GM04503 (cell line): ENCODE results near the gene TNFRSF12A.

Experiments
- DNase-seq: peaks from one replicate; pipeline ENCODE4 v3.0.0-alpha.2; 2012; ENCODE audit warnings: low read depth

Gene TNFRSF12A

DNA sequence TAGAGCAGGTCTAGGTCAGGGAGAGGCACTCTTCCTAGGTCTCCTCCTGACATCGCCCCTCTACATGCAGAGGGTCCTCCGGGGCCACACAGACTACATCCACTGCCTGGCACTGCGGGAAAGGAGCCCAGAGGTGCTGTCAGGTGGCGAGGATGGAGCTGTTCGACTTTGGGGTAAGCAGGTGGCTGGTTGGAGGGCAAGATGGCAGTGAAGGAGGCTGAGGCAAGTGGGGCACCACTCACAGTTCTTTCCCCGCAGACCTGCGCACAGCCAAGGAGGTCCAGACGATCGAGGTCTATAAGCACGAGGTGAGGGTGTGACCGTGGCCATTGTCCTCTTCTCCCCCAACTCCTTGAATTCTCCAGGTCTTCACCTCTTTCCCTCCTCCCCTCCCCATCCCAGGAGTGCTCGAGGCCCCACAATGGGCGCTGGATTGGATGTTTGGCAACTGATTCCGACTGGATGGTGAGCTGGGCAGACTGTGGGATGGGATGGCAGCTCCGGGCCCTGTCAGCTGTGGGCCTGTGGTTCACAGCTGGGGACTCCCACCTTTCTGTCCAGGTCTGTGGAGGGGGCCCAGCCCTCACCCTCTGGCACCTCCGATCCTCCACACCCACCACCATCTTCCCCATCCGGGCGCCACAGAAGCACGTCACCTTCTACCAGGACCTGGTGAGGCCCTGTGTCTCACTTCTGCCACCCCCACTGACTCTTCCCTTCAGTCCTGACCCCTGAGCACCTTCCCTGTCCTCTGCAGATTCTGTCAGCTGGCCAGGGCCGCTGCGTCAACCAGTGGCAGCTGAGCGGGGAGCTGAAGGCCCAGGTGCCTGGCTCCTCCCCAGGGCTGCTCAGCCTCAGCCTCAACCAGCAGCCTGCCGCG, 6.7 kb downstream of the TNFRSF12A start:
- no peak for DNase-seq

- DNase-seq, result no peak
Measured at GRCh38 chr16:3027489-3027795, 7.3 kb downstream of the TNFRSF12A start.

- DNase-seq, result no peak
Measured at GRCh38 chr16:3027983-3028715, 8.0 kb downstream of the TNFRSF12A start.

GRCh38 chr16:3028716-3029319, 8.7 kb downstream of the TNFRSF12A start:
- DNase-seq, result no peak

DNA sequence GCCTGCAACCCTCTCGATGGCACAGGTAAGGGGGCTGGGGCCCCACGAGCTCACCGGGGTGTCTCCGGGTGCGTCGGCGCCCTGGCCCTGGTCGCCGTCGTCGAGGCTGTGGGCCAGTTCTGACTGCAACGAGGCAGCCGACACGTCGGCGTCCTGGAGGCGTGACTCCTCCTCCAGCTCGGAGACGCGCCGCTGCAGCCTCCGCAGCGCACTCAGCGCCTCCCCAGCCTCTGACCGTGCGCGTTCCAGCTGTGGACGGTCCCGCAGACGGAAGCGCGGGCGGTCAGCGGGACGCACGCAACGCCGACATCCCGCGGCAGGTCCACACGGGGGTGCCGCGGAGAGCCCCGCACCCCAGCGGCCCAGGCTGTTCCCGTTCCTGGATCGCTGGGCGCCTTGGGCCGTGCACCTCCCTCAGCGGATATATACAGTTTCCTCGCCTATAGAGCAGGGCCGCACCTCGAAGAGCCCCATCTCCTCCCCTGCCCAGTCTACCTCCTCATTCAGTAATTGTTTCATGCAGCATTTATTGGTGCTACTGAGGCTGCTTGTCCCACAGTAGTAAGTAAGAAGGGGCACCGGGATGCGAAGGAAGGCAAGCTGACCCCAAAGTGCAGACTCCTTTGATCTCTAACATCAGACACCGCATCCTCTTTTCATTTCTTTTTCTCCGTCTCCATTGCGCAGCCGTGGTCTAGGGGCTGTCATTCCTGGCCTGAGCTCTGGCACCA, 9.5 kb downstream of the TNFRSF12A start:
- no peak for DNase-seq

DNA sequence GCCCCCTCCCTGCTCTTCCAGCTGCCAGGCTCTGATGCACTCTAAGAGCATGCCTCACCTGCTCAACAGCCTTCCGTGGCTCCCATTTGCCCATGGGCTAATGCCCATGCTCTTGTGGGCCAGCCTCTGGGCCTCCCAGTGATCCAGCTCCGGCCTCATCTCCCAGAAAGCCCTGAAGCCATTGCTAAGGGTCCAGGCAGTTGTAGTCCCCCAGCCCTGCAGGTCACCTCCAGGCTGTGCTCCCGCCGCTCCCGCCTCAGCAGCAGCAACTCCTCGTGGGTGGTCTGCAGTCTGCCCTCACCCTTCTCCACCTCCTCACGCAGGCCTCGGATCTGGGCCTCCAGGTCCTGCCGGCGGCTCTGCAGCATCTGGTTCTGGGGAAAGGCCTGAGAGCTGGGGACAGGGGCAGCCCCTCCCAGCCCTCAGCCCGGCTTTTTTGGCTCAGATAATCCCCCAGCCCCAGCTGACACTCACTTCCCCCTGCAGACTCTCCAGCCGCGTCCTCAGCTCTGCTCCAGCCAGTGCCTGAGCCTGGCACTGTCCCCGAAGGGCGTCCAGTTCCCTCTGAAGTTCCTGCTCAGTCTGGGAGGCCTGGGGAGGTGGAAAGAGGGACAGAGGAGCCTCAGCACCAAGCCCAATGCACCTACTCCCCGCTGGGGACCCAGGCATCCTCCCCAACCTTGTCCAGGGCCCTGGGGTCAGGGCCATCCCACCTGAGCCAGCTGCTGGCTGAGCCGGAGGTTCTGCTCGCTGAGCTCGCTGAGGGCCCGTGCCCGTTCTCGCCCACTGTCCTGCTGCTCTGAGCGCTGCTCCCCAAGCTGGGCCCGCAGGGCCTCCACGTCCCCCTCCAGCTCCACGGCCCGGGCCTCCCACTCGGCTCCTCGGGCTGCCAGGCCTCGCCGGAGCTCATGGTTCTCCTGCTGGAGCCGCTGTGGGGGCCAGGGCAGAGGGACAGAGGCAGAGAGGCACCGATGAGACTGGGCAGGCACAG, 10.3 kb downstream of the TNFRSF12A start:
- DNase-seq, result no peak

GRCh38 chr16:3032624-3033023, 12.5 kb downstream of the TNFRSF12A start:
- no peak for DNase-seq

DNA sequence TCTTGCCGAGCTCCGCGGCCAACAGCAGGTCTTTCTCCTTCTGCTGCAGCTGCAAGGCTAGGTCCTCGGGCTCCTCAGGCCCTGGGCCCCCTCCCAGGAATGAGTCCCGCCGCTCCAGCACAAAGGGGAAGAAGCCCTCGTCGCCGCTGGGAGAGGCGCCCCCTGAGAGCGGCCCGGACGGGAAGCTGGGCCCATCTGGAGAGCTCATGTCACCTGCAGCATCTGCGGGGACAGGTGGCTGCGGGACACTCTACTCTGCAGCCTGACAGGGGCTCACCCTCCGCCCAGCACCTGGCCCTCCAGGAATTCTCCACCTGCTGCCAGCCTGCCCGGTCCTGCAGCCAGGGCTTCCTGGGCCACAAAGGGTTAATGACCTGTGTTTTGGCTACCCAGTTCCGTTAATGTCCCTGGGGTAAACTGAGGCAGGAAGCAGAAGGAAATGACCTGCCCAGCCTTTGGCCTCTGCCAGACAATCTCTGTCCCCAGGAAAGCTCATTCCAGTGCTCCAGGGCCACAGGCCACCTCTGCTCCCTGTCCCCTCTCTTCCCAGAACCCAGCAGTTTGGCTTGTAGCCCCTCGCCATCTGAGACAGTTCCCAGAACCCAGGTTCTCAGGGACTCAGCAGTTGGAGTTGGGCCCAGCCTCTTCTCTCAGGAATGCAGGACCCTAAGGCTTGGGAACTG, 15.3 kb downstream of the TNFRSF12A start:
- no peak for DNase-seq

DNA sequence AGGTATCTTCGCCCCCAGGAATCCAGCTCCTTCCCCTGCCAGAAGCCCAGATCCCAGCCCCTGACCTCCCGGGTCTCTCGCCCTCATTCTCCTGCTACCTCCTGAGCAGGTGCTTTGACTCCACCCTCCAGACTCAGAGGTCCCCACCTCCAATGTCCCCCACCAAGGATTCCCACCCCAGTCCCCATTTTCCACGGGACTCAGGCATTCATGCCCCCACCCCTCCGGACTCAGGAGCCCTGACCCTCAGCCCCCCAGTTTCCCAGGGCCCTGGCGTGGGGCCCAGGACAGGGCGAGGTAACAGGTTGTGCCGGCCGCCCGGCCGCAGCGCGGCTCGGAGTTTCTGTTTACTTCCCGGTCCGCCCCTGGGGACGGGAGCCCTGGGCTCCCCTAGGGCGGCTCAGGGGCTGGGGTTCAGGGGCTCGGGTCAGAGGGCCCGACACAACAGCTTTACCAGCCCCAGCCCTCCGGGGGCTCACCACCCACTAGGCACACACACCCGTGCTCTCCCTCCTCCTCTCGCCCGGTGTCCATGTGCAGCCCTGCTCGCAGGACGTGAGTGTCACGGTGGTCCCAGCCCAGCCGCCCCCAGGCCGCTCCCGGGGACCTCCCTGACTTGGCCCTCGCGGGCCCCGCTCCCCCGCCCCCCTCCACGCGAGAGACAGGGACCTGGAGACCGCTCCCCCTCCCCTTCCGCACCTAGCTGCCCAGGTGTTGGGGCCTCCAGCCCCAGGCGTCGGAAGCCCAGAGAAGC, 16.0 kb downstream of the TNFRSF12A start:
- no peak for DNase-seq

DNA sequence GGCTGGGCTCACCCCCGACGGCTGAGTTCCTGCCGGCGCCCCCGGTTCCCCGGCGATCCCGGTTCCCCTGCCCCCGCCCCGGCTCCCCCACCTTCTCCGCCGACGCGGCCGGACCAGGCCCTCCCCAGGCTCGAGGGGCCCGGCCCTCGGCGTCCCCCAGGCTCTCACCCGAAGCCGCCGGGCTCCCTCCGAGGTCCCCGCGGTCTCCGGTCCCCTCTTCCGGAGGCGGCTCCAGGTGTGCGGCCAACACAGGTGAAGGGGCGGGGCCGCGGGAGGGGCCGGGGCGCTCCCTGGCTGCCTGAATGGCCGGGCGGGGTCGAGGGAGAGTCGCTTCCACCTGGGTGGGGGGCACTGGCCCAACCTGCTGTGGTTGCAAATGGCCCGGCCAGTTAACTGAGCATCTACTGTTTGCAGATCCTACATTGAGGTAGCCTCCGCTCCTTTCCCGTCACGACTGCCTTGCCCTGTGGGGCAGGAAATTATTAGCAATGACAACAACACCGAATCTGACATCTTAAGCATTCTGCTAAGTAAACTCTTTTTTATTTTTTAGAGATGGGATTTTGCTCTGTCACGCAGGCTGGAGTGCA, 16.7 kb downstream of the TNFRSF12A start, which contains the start of gene BICDL2:
Gene BICDL2 (minus strand): TSS at position 219 of the 590 bp plus-strand sequence. CDS start 1,448 bp downstream, outside the sequence.
- no peak for DNase-seq

DNA sequence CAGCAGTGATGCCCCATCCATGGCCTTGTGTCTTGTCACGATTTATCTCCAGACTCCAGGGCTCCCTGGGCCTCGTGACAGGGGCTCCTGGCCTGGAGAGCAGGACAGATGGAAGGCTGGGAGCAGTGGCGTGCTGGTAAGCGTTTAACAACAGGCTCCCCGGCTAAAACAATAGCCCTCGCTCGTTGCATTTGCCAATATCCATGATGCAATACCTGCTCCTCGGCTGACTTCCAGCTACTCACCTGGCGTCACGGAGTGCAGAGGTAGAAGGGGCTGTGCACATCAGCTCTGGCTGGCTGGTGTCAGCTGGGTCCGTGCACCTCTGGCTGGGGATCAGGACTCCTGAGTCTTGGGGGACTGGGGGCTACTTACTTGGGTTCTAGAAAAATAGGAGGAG, 18.1 kb downstream of the TNFRSF12A start:
- DNase-seq, result no peak

- no peak for DNase-seq
Measured at GRCh38 chr16:3038896-3039295, 18.7 kb downstream of the TNFRSF12A start.

- no peak for DNase-seq
Measured at GRCh38 chr16:3042376-3042775, 22.2 kb downstream of the TNFRSF12A start.

GRCh38 chr16:3044708-3045107, 24.5 kb downstream of the TNFRSF12A start:
- no peak for DNase-seq

GRCh38 chr16:3045758-3046640, 25.8 kb downstream of the TNFRSF12A start, which contains the start of gene MMP25:
MMP25 (plus strand) TSS chr16:3046561; CDS start chr16:3046918, 357 bp downstream.
- DNase-seq, result no peak

DNA sequence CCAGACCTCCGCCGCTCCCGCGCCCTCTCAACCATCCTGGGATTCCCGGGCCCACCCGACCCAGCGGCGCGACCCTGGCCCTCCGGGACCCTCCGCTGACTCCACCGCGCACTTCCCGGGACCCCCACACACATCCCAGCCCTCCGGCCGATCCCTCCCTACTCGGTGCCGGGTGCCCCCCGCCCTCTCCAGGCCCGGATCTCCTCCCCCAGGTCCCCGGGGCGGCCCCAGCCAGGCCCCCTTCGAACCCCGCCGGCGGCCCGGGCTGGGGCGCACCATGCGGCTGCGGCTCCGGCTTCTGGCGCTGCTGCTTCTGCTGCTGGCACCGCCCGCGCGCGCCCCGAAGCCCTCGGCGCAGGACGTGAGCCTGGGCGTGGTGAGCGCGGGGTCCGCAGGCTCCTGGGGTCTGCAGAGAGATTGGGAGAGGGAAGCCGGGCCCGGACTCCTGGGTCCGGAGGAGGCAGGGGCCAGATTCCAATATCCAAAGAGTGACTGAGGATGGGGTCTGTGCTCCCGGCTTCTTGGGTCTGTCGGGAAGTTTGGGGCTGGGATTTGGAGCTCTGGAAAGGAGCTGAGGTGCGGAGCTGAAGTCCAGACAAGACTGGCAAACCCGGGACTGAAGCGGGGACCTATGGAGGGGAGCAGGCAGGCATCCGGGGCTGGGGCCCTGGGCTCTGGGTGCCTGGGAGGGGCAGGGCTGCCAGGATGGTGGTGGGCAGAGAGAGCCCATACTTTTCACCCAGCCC, 26.6 kb downstream of the TNFRSF12A start:
- no peak for DNase-seq

GRCh38 chr16:3047387-3047720, 27.2 kb downstream of the TNFRSF12A start:
- DNase-seq, result no peak
